Activated CD4-positive, alpha-beta T cell treated with anti-CD3 and anti-CD28 coated beads, Interleukin-2, amount 50 U/mL, for 4 hours (primary cell): Measurements from ENCODE around the gene TGFBI.

Experiments
- DNase-seq, 2 experiments: peaks; one replicate each; pipeline ENCODE4 v3.0.0-alpha.2; 2020

Gene TGFBI

GRCh38 chr5:136004436-136004835, 24.4 kb upstream of the TGFBI start:
- DNase-seq = no peak

GRCh38 chr5:136005476-136005875, 23.3 kb upstream of the TGFBI start:
- no peak for DNase-seq

GRCh38 chr5:136006164-136006563, 22.6 kb upstream of the TGFBI start:
- no peak for DNase-seq

GRCh38 chr5:136006761-136007251, 22.0 kb upstream of the TGFBI start:
- no peak for DNase-seq

- no peak for DNase-seq
Observed at GRCh38 chr5:136007271-136007670, 21.5 kb upstream of the TGFBI start.

- no peak for DNase-seq
Observed at GRCh38 chr5:136011414-136012001, 17.3 kb upstream of the TGFBI start.

GRCh38 chr5:136012041-136012804, 16.6 kb upstream of the TGFBI start:
- DNase-seq = no peak

- DNase-seq = no peak
Observed at GRCh38 chr5:136013559-136013958, 15.2 kb upstream of the TGFBI start.

GRCh38 chr5:136014049-136015002, 14.5 kb upstream of the TGFBI start:
- DNase-seq = no peak

GRCh38 chr5:136015003-136015375, 13.8 kb upstream of the TGFBI start:
- DNase-seq = no peak

GRCh38 chr5:136015966-136016650, 12.7 kb upstream of the TGFBI start:
- DNase-seq = no peak

GRCh38 chr5:136016945-136017530, 11.8 kb upstream of the TGFBI start:
- no peak for DNase-seq

- DNase-seq = no peak
Observed at GRCh38 chr5:136018814-136019783, 9.7 kb upstream of the TGFBI start.

- DNase-seq = no peak
Observed at GRCh38 chr5:136020001-136020382, 8.8 kb upstream of the TGFBI start.

- no peak for DNase-seq
Observed at GRCh38 chr5:136020383-136021015, 8.3 kb upstream of the TGFBI start.

- DNase-seq = no peak
Observed at GRCh38 chr5:136021016-136021405, 7.8 kb upstream of the TGFBI start.

GRCh38 chr5:136022965-136023364, 5.8 kb upstream of the TGFBI start:
- no peak for DNase-seq

GRCh38 chr5:136023958-136024541, 4.7 kb upstream of the TGFBI start:
- DNase-seq = no peak

- no peak for DNase-seq
Observed at GRCh38 chr5:136025900-136026299, 2.9 kb upstream of the TGFBI start.

- no peak for DNase-seq
Observed at GRCh38 chr5:136026636-136027035, 2.2 kb upstream of the TGFBI start.
